ENCODE measurements around the gene ATP5F1E. TPM values are rescaled to one million over a fixed set of nuclear protein-coding genes. Genes with fewer than 3 reads are reported as not detected.
A peak's percentile ranks its signal among the peaks of the same experiment; 100 is the strongest.

ATP5F1E gene
- total and polyA plus RNA-seq, 9 of the 15 experiments (the other 6 are each of a cell fraction or from before 2014, with no cell fraction given): 60.3 to 162 (median 113) TPM

DNA sequence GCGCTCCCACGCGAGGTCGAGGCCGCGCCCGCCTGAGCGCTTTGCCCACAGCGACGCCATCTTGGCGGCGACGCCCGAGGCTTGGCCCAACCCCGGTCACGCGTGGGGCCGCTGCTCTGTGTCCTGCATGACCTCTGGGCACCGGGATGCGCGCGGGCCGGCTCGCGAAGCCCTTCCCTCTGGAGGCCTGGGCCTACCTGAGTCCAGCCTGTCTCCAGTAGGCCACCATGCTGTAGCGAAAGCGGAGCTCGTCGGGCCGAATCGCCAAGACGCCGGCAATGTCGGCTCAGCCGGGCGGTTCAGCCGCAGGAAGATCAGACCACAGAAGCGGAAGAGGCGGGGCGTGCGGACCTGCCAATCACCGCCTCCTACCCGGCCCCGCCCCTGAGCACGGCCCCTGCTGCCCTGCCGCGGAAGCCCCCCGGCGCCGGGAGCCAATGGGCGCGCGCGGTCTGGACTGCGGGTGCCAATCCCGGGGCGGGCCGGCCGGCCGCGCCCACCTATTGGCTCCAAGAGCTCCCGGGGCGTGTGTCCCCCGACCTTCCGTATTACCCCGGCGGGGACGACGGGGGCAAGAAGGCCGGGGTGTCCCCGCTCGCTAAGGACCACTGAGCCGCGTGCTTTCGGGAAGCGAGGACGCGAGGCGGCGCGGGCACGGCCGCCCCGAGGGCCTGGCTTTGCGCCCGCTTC lies at the start of gene ATP5F1E (continued):
- TF ChIP-seq, protein P1, sequence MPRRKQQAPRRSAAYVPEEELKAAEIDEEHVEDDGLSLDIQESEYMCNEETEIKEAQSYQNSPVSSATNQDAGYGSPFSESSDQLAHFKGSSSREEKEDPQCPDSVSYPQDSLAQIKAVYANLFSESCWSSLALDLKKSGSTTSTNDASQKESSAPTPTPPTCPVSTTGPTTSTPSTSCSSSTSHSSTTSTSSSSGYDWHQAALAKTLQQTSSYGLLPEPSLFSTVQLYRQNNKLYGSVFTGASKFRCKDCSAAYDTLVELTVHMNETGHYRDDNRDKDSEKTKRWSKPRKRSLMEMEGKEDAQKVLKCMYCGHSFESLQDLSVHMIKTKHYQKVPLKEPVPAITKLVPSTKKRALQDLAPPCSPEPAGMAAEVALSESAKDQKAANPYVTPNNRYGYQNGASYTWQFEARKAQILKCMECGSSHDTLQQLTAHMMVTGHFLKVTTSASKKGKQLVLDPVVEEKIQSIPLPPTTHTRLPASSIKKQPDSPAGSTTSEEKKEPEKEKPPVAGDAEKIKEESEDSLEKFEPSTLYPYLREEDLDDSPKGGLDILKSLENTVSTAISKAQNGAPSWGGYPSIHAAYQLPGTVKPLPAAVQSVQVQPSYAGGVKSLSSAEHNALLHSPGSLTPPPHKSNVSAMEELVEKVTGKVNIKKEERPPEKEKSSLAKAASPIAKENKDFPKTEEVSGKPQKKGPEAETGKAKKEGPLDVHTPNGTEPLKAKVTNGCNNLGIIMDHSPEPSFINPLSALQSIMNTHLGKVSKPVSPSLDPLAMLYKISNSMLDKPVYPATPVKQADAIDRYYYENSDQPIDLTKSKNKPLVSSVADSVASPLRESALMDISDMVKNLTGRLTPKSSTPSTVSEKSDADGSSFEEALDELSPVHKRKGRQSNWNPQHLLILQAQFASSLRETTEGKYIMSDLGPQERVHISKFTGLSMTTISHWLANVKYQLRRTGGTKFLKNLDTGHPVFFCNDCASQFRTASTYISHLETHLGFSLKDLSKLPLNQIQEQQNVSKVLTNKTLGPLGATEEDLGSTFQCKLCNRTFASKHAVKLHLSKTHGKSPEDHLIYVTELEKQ (CRISPR knock-in tag; IDR thresholded peaks at IDR 0.05): peak; percentile 83
- TF ChIP-seq TCF7 (IDR thresholded peaks at IDR 0.05; ENCODE audit: borderline replicate concordance) (no peak), ZNF23 (CRISPR knock-in tag; IDR thresholded peaks at IDR 0.05) (peak; percentile 73; the same call in 1 of the 2 replicates), RHOXF2B (CRISPR knock-in tag; conservative IDR thresholded peaks at IDR 0.05) (peak; percentile 90), U2AF2 (optimal IDR thresholded peaks at IDR 0.05; ENCODE audit: low read depth, low read length) (no peak), KAT8 (IDR thresholded peaks at IDR 0.05; ENCODE audit: low read depth) (no peak), IRF2 (CRISPR knock-in tag; IDR thresholded peaks at IDR 0.05) (no peak), TBP (optimal IDR thresholded peaks at IDR 0.05; ENCODE audit: low read depth, low read length) (peak; percentile 54), MEF2D (tag; conservative IDR thresholded peaks at IDR 0.05; ENCODE audit: low read depth) (peak; percentile 85), RBBP5 (IDR thresholded peaks at IDR 0.05; ENCODE audit: borderline replicate concordance, insufficient read depth, low read length, poor library complexity, severe bottlenecking) (peak; percentile 86), SPI1 (IDR thresholded peaks at IDR 0.05; ENCODE audit: borderline replicate concordance, low read depth, low read length) (peak; percentile 68; the same call in 1 of the 2 replicates)
- TF ChIP-seq, protein P2, sequence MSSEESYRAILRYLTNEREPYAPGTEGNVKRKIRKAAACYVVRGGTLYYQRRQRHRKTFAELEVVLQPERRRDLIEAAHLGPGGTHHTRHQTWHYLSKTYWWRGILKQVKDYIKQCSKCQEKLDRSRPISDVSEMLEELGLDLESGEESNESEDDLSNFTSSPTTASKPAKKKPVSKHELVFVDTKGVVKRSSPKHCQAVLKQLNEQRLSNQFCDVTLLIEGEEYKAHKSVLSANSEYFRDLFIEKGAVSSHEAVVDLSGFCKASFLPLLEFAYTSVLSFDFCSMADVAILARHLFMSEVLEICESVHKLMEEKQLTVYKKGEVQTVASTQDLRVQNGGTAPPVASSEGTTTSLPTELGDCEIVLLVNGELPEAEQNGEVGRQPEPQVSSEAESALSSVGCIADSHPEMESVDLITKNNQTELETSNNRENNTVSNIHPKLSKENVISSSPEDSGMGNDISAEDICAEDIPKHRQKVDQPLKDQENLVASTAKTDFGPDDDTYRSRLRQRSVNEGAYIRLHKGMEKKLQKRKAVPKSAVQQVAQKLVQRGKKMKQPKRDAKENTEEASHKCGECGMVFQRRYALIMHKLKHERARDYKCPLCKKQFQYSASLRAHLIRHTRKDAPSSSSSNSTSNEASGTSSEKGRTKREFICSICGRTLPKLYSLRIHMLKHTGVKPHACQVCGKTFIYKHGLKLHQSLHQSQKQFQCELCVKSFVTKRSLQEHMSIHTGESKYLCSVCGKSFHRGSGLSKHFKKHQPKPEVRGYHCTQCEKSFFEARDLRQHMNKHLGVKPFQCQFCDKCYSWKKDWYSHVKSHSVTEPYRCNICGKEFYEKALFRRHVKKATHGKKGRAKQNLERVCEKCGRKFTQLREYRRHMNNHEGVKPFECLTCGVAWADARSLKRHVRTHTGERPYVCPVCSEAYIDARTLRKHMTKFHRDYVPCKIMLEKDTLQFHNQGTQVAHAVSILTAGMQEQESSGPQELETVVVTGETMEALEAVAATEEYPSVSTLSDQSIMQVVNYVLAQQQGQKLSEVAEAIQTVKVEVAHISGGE (CRISPR knock-in tag; IDR thresholded peaks at IDR 0.05): peak in 1 of 3 experiments; percentile 86; a peak in 3 of 6 replicates
- TF ChIP-seq, protein P3, sequence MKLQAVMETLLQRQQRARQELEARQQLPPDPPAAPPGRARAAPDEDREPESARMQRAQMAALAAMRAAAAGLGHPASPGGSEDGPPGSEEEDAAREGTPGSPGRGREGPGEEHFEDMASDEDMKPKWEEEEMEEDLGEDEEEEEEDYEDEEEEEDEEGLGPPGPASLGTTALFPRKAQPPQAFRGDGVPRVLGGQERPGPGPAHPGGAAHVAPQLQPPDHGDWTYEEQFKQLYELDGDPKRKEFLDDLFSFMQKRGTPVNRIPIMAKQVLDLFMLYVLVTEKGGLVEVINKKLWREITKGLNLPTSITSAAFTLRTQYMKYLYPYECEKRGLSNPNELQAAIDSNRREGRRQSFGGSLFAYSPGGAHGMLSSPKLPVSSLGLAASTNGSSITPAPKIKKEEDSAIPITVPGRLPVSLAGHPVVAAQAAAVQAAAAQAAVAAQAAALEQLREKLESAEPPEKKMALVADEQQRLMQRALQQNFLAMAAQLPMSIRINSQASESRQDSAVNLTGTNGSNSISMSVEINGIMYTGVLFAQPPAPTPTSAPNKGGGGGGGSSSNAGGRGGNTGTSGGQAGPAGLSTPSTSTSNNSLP (IDR thresholded peaks at IDR 0.05; ENCODE audit: borderline replicate concordance, low read depth, low read length): no peak
